G401 (cell line): ENCODE data around the gene ZNF302. TPM values are rescaled to one million over a fixed set of nuclear protein-coding genes. Genes with fewer than 3 reads are reported as not detected.

Experiments used
- DNase-seq: peaks from one replicate; pipeline ENCODE4 v3.0.0-alpha.2; 2015; ENCODE audit warnings: low spot score
- in situ Hi-C: cut with HindIII; loops from 2 replicates; pipeline ENCODE4 v1.10.0; 2016; ENCODE audit warnings: low sequenced_read_pairs, mixed read lengths
- total RNA-seq: library from RNA; depleted of rRNA; stranded (reverse); fragments of >200 nt; shearing (Covaris generic); gene quantifications from 2 replicates; pipeline ENCODE4 v1.2.3, GENCODE V29; 2014; rRNA removed

Gene ZNF302
- total RNA-seq, 1 experiment from 2014 or later = 19.5 TPM

DNA sequence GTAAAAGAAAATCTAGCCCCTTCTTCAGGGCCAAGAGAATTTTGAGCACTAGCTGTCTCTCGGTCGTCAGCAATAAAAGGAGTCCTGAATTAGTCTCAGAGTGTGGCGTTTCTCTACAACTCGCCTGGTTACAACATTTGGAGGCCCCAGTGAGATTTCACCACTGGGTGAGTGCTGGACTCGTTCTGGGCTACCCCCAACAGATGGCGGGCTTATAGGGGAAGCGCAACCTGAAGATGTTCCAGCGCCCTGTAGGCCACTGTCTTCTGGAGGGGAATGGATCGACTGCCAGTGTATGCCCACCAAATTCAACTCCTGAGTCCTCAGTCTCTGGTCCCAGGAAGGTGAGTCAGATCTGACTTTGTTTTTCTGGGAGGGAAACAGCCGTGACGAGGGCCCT is 44.9 kb downstream of the ZNF302 start:
- in situ Hi-C loops = no loop called here
- no peak for DNase-seq

- DNase-seq = no peak
- in situ Hi-C loops = no loop called here
Observed at GRCh38 chr19:34725400-34725799, 47.9 kb downstream of the ZNF302 start.

GRCh38 chr19:34731019-34731829 is 53.7 kb downstream of the ZNF302 start:
- DNase-seq = no peak
- in situ Hi-C loops = no loop called here

DNA sequence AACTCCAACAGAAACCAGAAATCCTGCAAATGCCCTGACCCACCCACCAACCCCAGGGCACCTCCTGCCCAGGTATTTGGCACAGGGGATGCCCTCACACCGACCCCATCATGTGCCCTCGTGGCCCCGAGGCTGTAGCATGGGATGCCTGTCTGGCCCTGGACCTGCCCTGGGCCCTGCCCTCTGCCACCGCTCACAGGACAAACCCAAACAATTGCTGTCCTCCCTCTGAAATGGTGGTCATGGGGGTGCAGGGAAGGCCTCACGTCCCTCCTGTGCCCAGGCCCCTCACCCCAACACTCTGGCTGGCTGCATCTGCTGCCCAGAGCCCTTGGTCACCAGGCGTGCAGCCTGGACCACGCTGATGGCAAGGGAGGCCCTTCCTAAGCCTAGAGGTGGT is 54.5 kb downstream of the ZNF302 start:
- no peak for DNase-seq
- in situ Hi-C loops = no loop called here

DNA sequence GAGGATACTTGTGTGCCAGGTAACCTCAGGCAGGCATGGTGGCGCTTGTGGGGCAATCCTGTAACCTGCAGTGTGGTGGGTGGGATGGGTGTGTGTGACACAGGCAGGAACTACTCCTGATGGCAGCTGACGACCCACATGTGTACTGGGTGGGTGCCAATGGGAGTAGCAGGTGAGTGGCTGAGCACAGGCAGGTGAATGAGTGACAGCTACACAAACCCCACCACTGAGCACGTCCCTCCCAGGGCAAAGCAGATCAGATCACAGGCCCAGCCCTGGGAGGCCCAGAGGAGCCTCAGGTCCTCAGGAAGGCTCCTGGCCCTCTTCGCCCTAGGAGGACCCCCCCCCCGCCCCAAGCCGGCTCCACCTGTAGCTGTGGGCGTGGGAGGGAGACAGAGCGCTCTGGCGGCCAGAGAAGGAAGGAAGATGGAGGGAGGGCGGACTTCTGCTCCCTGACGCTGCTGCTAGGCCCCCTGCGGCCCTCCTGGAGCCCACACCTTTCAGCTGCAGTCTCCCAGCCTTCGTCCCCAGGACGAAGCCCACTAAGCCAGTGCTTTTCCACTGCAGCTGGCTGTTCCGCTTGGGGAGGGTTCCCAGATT is 55.2 kb downstream of the ZNF302 start:
- DNase-seq = peak; percentile 5
- in situ Hi-C loops = no loop called here

DNA sequence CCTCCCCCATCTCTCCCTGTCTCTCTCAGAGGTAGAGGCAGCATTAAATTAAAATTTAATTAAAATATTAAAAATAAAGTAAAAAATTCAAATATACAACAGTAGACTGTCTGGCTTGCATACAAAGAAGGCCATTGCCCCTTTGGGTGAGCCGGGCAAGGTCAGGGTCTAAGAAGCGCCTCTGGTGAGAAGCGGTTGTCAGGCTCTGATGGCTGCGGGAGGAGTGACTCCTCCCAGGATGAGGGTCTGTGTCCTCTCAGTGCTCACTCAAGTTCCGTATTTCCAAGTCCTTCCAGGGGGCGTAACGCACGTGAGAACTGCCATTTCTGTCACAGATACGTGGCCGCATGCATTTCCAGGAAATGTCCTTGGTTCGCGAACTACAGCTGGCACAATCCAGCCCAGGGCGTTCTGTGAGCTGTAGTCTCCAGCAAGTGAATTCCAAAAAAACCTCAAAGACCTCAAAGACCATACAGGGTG is 55.8 kb downstream of the ZNF302 start:
- in situ Hi-C loops = no loop called here
- DNase-seq = no peak

- in situ Hi-C loops = no loop called here
- peak; percentile 94 for DNase-seq
Observed at GRCh38 chr19:34733746-34734536, 56.5 kb downstream of the ZNF302 start, which contains the start of gene ZNF181. ZNF181 (plus strand) TSS chr19:34734243; CDS start chr19:34735038, 795 bp downstream.

DNA sequence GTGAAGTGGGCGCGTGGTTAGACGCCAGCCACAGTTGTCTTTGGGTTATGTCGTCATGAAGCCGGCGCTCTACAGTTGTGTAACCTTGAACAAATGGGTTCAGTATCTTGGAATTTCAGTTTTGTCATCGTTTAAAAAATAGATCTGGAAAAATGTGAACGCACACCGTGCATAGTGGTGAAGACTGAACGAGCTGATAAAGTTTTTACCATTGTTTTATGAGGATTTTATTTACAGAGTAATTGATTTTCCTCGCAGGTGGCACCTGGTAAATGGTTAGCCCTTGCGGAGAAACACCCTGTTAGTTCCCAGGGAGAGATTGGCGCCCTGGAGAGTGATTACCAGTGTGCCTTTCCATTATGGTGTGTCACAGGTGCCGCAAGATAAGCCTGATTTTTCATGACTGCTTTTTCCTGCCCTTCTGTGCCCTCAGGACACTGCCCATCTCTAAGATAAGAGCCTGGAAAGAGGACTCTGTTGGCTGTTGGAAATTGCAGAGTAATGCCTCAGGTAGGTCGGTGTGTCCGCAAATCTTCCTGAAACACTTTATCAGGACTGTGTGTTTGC is 57.1 kb downstream of the ZNF302 start:
- in situ Hi-C loops = no loop called here
- DNase-seq = no peak

Other genes with a start within 250 kb of the ZNF302 start
- gene UBA2, start 249.3 kb upstream of the ZNF302 start, total RNA-seq = 250 and 315 TPM in 2 replicates
- 103 TPM in 2 replicates for gene WTIP, start 195.9 kb upstream of the ZNF302 start, total RNA-seq
- gene SCGB2B2, start 519 bp upstream of the ZNF302 start, total RNA-seq = not detected in 2 replicates
- gene ZNF181, start 56.6 kb downstream of the ZNF302 start, total RNA-seq = 13.1 and 14.2 TPM in 2 replicates
- 8.4 and 12.5 TPM in 2 replicates for gene ZNF599, start 95.5 kb downstream of the ZNF302 start, total RNA-seq
- 2.8 and 3.2 TPM in 2 replicates for gene ZNF30, start 249.2 kb downstream of the ZNF302 start, total RNA-seq